Fibroblast of skin of abdomen (primary cell): ENCODE measurements around the gene UNC13D. TPM values are rescaled to one million over a fixed set of nuclear protein-coding genes. Genes with fewer than 3 reads are reported as not detected.
A peak's percentile ranks its signal among the peaks of the same experiment; 100 is the strongest.
"Not testable (repeated sequence)": the region's sequence is repeated elsewhere in the genome, so short reads cannot be mapped to it uniquely, and the experiment has no call there.

Experiments
- DNase-seq: peaks from one replicate; pipeline ENCODE4 v3.0.0-alpha.2; 2013
- polyA plus RNA-seq, 2 experiments: library from polyadenylated mRNA; unstranded; fragments of 120-200 nt; gene quantifications; one replicate each; pipeline ENCODE4 v1.2.1, GENCODE V29; 2013; ENCODE audit not compliant: insufficient read length in 2 of 2

The UNC13D gene
- 0.72 TPM for polyA plus RNA-seq (2013, experiment 1 of 2; ENCODE audit: insufficient read length)
- 0.43 TPM for polyA plus RNA-seq (2013, experiment 2 of 2; ENCODE audit: insufficient read length)

- DNase-seq: no peak
These were observed at the start of gene UNC13D for GRCh38 chr17:75843577-75844529. Gene UNC13D, minus strand, starts transcription at chr17:75844404. Its CDS starts 67 bp downstream, at chr17:75844337.

GRCh38 chr17:75893305-75894048 is 49.3 kb upstream of the UNC13D start:
- DNase-seq: no peak

GRCh38 chr17:75892556-75893224 is 48.5 kb upstream of the UNC13D start:
- no peak for DNase-seq

GRCh38 chr17:75891605-75892555 is 47.7 kb upstream of the UNC13D start:
- no peak for DNase-seq

GRCh38 chr17:75891022-75891604 is 46.9 kb upstream of the UNC13D start:
- no peak for DNase-seq

- no peak for DNase-seq
These were observed 45.2 kb upstream of the UNC13D start for GRCh38 chr17:75889454-75889853.

GRCh38 chr17:75888484-75888883 is 44.3 kb upstream of the UNC13D start:
- no peak for DNase-seq

- DNase-seq: not testable (repeated sequence)
These were observed 41.7 kb upstream of the UNC13D start for GRCh38 chr17:75885860-75886259.

- no peak for DNase-seq
These were observed 41.2 kb upstream of the UNC13D start for GRCh38 chr17:75885431-75885830.

GRCh38 chr17:75881678-75882454 is 37.7 kb upstream of the UNC13D start:
- no peak for DNase-seq

GRCh38 chr17:75880266-75880665 is 36.1 kb upstream of the UNC13D start:
- no peak for DNase-seq

GRCh38 chr17:75878174-75878998 is 34.2 kb upstream of the UNC13D start, which contains the start of gene TRIM47:
Gene TRIM47, minus strand, starts transcription at chr17:75878581. Its CDS starts 33 bp downstream, at chr17:75878548.
- DNase-seq: no peak

GRCh38 chr17:75877752-75878173 is 33.6 kb upstream of the UNC13D start:
- DNase-seq: no peak

- peak; percentile 86 for DNase-seq
These were observed 32.9 kb upstream of the UNC13D start for GRCh38 chr17:75876938-75877751.

- no peak for DNase-seq
These were observed 32.2 kb upstream of the UNC13D start for GRCh38 chr17:75876190-75876937.

GRCh38 chr17:75875940-75876189 is 31.7 kb upstream of the UNC13D start:
- no peak for DNase-seq

GRCh38 chr17:75875182-75875939 is 31.2 kb upstream of the UNC13D start:
- DNase-seq: no peak
